Mesothelial cell of epicardium (in vitro differentiated cells): ENCODE data around the gene STOX1. TPM values are rescaled to one million over a fixed set of nuclear protein-coding genes. Genes with fewer than 3 reads are reported as not detected.

Experiments used
- DNase-seq, 2 experiments: peaks; one replicate each; pipeline ENCODE4 v3.0.0; 2021; ENCODE audit warnings: low spot score in 2 of 2; ENCODE audit not compliant: unreplicated experiment in 2 of 2
- H3K27ac Mint-ChIP-seq: 2 replicates; pipeline ENCODE4 v1.8.0; 2021; ENCODE audit warnings: mixed read lengths
- H3K27me3 Mint-ChIP-seq: 2 replicates; pipeline ENCODE4 v1.8.0; 2021; ENCODE audit warnings: low read depth, mixed read lengths
- H3K36me3 Mint-ChIP-seq: 2 replicates; pipeline ENCODE4 v1.8.0; 2021; ENCODE audit warnings: mixed read lengths
- H3K4me1 Mint-ChIP-seq: 2 replicates; pipeline ENCODE4 v1.8.0; 2021; ENCODE audit warnings: mixed read lengths
- H3K4me3 Mint-ChIP-seq: 2 replicates; pipeline ENCODE4 v1.8.0; 2021; ENCODE audit warnings: mild to moderate bottlenecking, moderate library complexity, mixed read lengths
- H3K9me3 Mint-ChIP-seq: 2 replicates; pipeline ENCODE4 v1.8.0; 2021; ENCODE audit warnings: mixed read lengths
- total RNA-seq: library from RNA; stranded (reverse); gene quantifications from 3 replicates; pipeline ENCODE4 v1.2.1, GENCODE V29; 2021
- TF ChIP-seq, protein P1 (sequence below): fragments of 200-600 bp; sonication (generic); IDR thresholded peaks from one replicate; pipeline ENCODE4 v1.5.0; 2021; ENCODE audit warnings: antibody characterized with exemption; ENCODE audit not compliant: unreplicated experiment

The STOX1 gene
- total RNA-seq, 1 donor from 2014 or later: 2.5 TPM

GRCh38 chr10:68876246-68877138 lies 49.2 kb downstream of the STOX1 start:
- no peaks in the 10 kb centered on the region for H3K27me3 Mint-ChIP-seq
- TF ChIP-seq, protein P1, sequence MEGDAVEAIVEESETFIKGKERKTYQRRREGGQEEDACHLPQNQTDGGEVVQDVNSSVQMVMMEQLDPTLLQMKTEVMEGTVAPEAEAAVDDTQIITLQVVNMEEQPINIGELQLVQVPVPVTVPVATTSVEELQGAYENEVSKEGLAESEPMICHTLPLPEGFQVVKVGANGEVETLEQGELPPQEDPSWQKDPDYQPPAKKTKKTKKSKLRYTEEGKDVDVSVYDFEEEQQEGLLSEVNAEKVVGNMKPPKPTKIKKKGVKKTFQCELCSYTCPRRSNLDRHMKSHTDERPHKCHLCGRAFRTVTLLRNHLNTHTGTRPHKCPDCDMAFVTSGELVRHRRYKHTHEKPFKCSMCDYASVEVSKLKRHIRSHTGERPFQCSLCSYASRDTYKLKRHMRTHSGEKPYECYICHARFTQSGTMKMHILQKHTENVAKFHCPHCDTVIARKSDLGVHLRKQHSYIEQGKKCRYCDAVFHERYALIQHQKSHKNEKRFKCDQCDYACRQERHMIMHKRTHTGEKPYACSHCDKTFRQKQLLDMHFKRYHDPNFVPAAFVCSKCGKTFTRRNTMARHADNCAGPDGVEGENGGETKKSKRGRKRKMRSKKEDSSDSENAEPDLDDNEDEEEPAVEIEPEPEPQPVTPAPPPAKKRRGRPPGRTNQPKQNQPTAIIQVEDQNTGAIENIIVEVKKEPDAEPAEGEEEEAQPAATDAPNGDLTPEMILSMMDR: no peak
- H3K27ac Mint-ChIP-seq: no peak overlapping the region
- peaks cover 27% of the 10 kb centered on the region for H3K4me1 Mint-ChIP-seq
- no peaks in the 10 kb centered on the region for H3K36me3 Mint-ChIP-seq
- H3K4me3 Mint-ChIP-seq: no peak overlapping the region
- DNase-seq: no peak
- H3K9me3 Mint-ChIP-seq: no peaks in the 10 kb centered on the region

- TF ChIP-seq, protein P1: no peak
- Mint-ChIP-seq H3K4me1 (peaks cover 25% of the 10 kb centered on the region), H3K27ac (peak overlapping the region; percentile 0), H3K4me3 (no peak overlapping the region), H3K27me3 (no peaks in the 10 kb centered on the region), H3K36me3 (no peaks in the 10 kb centered on the region), H3K9me3 (no peaks in the 10 kb centered on the region)
- DNase-seq: no peak
These were observed 50.3 kb downstream of the STOX1 start for GRCh38 chr10:68877482-68878110.

DNA sequence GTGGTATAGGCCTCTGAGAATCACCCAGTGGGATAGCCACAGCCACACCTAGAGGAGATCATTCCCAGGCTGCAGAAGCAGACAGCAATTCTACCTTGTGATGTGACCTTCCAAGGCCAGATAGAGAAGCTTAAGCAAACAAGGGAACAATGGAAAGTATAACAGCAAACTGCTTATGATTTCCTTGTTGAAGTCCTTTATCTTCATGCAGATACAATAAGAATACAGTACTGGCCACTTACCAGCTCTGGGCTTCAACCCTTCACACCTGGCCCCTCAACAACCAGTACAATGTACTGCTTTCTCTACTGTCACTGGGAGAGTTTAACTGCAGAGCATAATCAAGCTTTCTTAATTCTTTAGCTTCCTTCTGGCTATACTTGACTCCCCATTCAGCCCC lies 51.2 kb downstream of the STOX1 start:
- no peaks in the 10 kb centered on the region for H3K9me3 Mint-ChIP-seq
- no peak overlapping the region for H3K4me3 Mint-ChIP-seq
- peaks cover 23% of the 10 kb centered on the region for H3K4me1 Mint-ChIP-seq
- H3K36me3 Mint-ChIP-seq: no peaks in the 10 kb centered on the region
- TF ChIP-seq, protein P1: no peak
- DNase-seq: no peak
- H3K27me3 Mint-ChIP-seq: no peaks in the 10 kb centered on the region
- no peak overlapping the region for H3K27ac Mint-ChIP-seq

DNA sequence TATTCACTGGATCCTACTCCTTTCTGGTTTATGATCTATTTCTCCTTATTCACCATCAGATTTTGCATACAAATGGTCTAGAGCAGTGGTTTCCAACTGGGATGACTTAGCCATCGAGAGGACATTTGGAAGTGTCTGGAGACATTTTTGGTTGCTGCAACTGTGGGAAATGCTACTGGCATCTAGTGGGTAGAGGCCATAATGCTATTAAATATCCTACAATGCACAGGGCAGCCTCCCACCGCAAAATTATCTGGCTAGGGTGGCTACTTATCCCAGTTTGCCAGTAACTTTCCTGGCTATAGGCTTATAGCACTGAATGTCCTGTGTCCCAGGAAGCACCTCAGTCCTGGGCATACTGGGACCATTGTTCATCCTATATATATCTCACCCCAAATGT lies 52.3 kb downstream of the STOX1 start:
- H3K27me3 Mint-ChIP-seq: no peaks in the 10 kb centered on the region
- no peaks in the 10 kb centered on the region for H3K36me3 Mint-ChIP-seq
- peaks cover 23% of the 10 kb centered on the region for H3K4me1 Mint-ChIP-seq
- H3K9me3 Mint-ChIP-seq: no peaks in the 10 kb centered on the region
- DNase-seq: no peak
- H3K4me3 Mint-ChIP-seq: no peak overlapping the region
- H3K27ac Mint-ChIP-seq: no peak overlapping the region
- TF ChIP-seq, protein P1: no peak

DNA sequence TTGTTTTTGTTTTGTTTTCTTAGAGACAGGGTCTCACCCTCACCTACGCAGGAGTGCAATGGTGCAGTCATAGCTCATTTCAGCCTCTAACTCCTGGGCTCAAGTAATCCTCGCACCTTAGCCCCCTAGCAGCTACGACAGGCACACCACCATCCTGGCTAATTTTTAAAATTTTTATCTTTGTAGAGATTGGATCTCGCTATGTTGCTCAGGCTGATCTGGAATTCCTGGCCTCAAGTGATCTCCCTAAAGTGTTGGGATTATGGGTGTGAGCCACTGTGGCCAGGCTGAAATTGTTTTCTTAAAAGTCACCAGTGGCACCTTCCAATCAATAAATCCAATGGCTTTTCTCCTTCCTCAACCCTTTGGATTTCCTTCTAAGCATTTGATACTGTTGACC lies 52.9 kb downstream of the STOX1 start:
- peaks cover 23% of the 10 kb centered on the region for H3K4me1 Mint-ChIP-seq
- H3K27me3 Mint-ChIP-seq: no peaks in the 10 kb centered on the region
- no peak overlapping the region for H3K27ac Mint-ChIP-seq
- TF ChIP-seq, protein P1: no peak
- no peaks in the 10 kb centered on the region for H3K9me3 Mint-ChIP-seq
- no peak overlapping the region for H3K4me3 Mint-ChIP-seq
- DNase-seq: no peak
- no peaks in the 10 kb centered on the region for H3K36me3 Mint-ChIP-seq
